ENCODE measurements around the gene DCLRE1A. TPM values are rescaled to one million over a fixed set of nuclear protein-coding genes. Genes with fewer than 3 reads are reported as not detected.

Gene DCLRE1A
- 0.54 and 3.2 TPM in 2 replicates for total RNA-seq

DNA sequence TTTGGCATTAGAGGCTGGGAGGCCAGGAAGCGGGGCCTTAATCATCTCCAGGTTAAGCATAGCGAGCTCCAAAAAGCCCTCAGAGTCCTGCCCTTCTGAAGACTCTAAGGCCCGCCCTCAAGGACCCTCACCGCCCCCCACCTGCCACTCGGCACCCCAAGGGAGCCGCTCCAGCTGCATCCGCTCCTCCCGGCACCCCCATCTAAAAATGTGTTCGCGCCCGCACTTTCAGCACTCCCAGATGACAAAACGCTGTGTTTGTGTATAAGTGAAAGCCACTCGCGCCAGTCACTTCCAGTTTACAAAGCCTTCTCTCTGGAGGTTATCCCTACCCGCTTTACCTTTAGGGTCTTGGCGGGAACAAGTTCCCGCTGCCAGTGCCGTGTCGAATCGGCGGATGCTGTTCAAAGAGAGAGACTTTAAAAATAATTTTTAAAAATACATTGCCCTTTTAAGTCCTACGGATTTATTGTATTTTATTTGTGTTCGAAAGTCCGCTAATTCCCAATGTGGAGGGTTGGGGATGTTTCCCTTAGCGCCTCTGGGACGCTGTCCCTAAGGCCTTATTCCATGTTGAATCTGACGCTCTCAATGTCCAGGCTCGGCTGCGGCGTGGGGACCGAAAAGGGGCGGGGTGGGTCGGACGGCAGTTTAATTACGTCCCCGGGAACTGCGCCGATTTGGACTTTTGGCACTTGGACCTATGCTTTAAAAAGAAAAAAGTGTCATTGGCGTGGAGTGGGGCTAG, at the start of gene DCLRE1A, which contains the start of gene NHLRC2:
Gene DCLRE1A (minus strand): TSS at position 70 of the 748 bp plus-strand sequence. CDS start 900 bp downstream, outside the sequence.
Gene NHLRC2 (plus strand): TSS at position 649 of the 748 bp plus-strand sequence. CDS start 212 bp downstream, outside the sequence.

Other genes with a start within 250 kb of the DCLRE1A start
- not detected in 2 replicates for gene NRAP, start 190.0 kb downstream of the DCLRE1A start, total RNA-seq
- gene CASP7, start 174.2 kb downstream of the DCLRE1A start, total RNA-seq = 29.4 and 35.5 TPM in 2 replicates
- gene PLEKHS1, start 102.4 kb downstream of the DCLRE1A start, total RNA-seq = not detected in 2 replicates
- gene NHLRC2, start 579 bp upstream of the DCLRE1A start, total RNA-seq = 6.3 and 9.2 TPM in 2 replicates
- not detected in 2 replicates for gene ADRB1, start 189.8 kb upstream of the DCLRE1A start, total RNA-seq